Astrocyte (in vitro differentiated cells and primary cell): ENCODE data around the gene MRTFA. TPM values are rescaled to one million over a fixed set of nuclear protein-coding genes. Genes with fewer than 3 reads are reported as not detected.

Experiments
- DNase-seq: peaks from one replicate; pipeline ENCODE4 v3.0.0-alpha.2; 2010; ENCODE audit warnings: low read depth
- FAIRE-seq: peaks from 2 replicates; lab custom pipeline; 2011; peaks lifted over from hg19 to GRCh38; lab: Jason Lieb, UNC
- H2AFZ ChIP-seq: 2 replicates; pipeline ENCODE4 v1.6.0; 2012; ENCODE audit warnings: low read depth, low read length, inconsistent platforms
- H3K27ac ChIP-seq: 2 replicates; pipeline ENCODE4 v1.5.1; 2011; ENCODE audit warnings: low read depth, low read length, inconsistent platforms
- H3K27me3 ChIP-seq: 2 replicates; pipeline ENCODE4 v1.6.0; 2011; ENCODE audit warnings: low read length, inconsistent platforms; ENCODE audit not compliant: insufficient read depth
- H3K36me3 ChIP-seq: 2 replicates; pipeline ENCODE4 v1.5.1; 2011; ENCODE audit warnings: low read length, inconsistent platforms; ENCODE audit not compliant: insufficient read depth
- H3K4me1 ChIP-seq: 2 replicates; pipeline ENCODE4 v1.5.1; 2011; ENCODE audit warnings: low read length, inconsistent platforms; ENCODE audit not compliant: insufficient read depth
- H3K4me2 ChIP-seq: 2 replicates; pipeline ENCODE4 v1.6.0; 2012; ENCODE audit warnings: low read length, inconsistent platforms
- H3K4me3 ChIP-seq: 2 replicates; pipeline ENCODE4 v1.5.1; 2011; ENCODE audit warnings: low read depth, mild to moderate bottlenecking, low read length, inconsistent platforms; ENCODE audit not compliant: insufficient read depth
- H3K79me2 ChIP-seq: 2 replicates; pipeline ENCODE4 v1.6.0; 2012; ENCODE audit warnings: mild to moderate bottlenecking, low read length, inconsistent platforms; ENCODE audit not compliant: insufficient read depth
- H3K9ac ChIP-seq: 2 replicates; pipeline ENCODE4 v1.6.0; 2012; ENCODE audit warnings: mild to moderate bottlenecking, low read length, inconsistent platforms
- H3K9me3 ChIP-seq: 2 replicates; pipeline ENCODE4 v1.5.1; 2012; ENCODE audit warnings: low read depth, mild to moderate bottlenecking, low read length, inconsistent platforms; ENCODE audit not compliant: insufficient read depth
- H4K20me1 ChIP-seq: 2 replicates; pipeline ENCODE4 v1.6.0; 2012; ENCODE audit warnings: low read length, inconsistent platforms; ENCODE audit not compliant: insufficient read depth
- H3K27ac Mint-ChIP-seq: one replicate; pipeline ENCODE4 v1.8.0; 2021; ENCODE audit warnings: mild to moderate bottlenecking, mixed read lengths; ENCODE audit not compliant: unreplicated experiment
- H3K27me3 Mint-ChIP-seq: one replicate; pipeline ENCODE4 v1.8.0; 2021; ENCODE audit warnings: low read depth, mixed read lengths; ENCODE audit not compliant: unreplicated experiment
- H3K36me3 Mint-ChIP-seq: one replicate; pipeline ENCODE4 v1.8.0; 2021; ENCODE audit warnings: low read depth, mixed read lengths; ENCODE audit not compliant: unreplicated experiment
- H3K4me1 Mint-ChIP-seq: one replicate; pipeline ENCODE4 v1.8.0; 2021; ENCODE audit warnings: low read depth, mixed read lengths; ENCODE audit not compliant: unreplicated experiment
- H3K4me3 Mint-ChIP-seq: one replicate; pipeline ENCODE4 v1.8.0; 2021; ENCODE audit warnings: mild to moderate bottlenecking, moderate library complexity, mixed read lengths; ENCODE audit not compliant: unreplicated experiment
- H3K9me3 Mint-ChIP-seq: one replicate; pipeline ENCODE4 v1.8.0; 2021; ENCODE audit warnings: mild to moderate bottlenecking, mixed read lengths; ENCODE audit not compliant: unreplicated experiment
- EZH2 ChIP-seq: IDR thresholded peaks from 2 replicates; pipeline ENCODE4 v1.6.1; 2012; ENCODE audit warnings: mild to moderate bottlenecking, low read length, inconsistent platforms; ENCODE audit not compliant: insufficient read depth
- total RNA-seq: library from RNA; stranded (reverse); gene quantifications from 2 replicates; pipeline ENCODE4 v1.2.1, GENCODE V29; 2021
- TF ChIP-seq, protein P1 (sequence below): IDR thresholded peaks from 2 replicates; pipeline ENCODE4 v1.5.1; 2011; ENCODE audit warnings: low read depth, mild to moderate bottlenecking, inconsistent platforms, low read length, moderate library complexity; ENCODE audit not compliant: insufficient read depth

Gene MRTFA
- total RNA-seq, 1 donor from 2014 or later: 74.3 TPM

DNA sequence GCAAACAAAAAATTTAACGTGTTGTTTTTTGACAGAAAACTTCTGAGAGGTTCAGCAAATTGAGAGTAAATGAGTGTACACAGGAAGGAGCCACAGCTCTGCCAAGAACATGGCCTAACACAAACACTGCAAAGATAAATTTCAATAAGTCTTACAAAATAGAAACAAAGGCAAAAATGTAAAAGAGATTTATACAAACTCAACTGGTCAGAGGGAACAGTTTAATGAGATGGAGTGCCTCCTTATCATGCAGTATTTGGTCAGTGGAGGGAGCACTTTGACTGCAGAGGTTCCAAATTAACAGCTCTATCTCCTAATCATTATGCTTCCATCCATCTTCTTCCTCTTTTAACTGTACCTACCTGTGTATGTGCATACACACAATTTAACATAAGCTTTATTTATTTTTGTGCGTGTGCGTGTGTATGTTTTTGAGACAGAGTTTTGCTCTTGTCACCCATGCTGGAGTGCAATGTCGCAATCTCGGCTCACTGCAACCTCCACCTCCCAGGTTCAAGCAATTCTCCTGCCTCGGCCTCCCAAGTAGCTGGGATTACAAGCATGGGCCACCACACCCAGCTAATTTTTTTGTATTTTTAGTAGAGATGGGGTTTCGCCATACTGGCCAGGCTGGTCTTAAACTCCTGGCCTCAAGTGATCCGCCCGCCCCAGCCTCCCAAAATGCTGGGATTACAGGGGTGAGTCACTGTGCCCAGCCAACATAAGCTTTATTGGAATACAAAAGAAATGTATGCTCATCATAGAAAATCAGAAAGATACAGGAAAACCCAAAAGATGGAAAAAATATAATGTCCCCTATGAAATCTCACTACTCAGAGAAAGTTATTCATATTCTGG is 111.9 kb downstream of the MRTFA start:
- no peak overlapping the region for H3K4me2 ChIP-seq
- peaks cover 88% of the 10 kb centered on the region for H3K79me2 ChIP-seq
- no peaks in the 10 kb centered on the region for H3K27me3 ChIP-seq
- H3K4me3 Mint-ChIP-seq: no peak overlapping the region
- H3K4me1 ChIP-seq: peaks cover 7% of the 10 kb centered on the region
- no peaks in the 10 kb centered on the region for H3K9me3 ChIP-seq
- H3K36me3 Mint-ChIP-seq: peaks cover 10% of the 10 kb centered on the region
- peak overlapping the region; percentile 3 for H3K9ac ChIP-seq
- H3K4me3 ChIP-seq: no peak overlapping the region
- H3K4me1 Mint-ChIP-seq: peaks cover 29% of the 10 kb centered on the region
- no peaks in the 10 kb centered on the region for H3K9me3 Mint-ChIP-seq
- no peak for FAIRE-seq
- no peaks in the 10 kb centered on the region for H3K27me3 Mint-ChIP-seq
- no peak overlapping the region for H2AFZ ChIP-seq
- DNase-seq: no peak
- TF ChIP-seq, protein P1, sequence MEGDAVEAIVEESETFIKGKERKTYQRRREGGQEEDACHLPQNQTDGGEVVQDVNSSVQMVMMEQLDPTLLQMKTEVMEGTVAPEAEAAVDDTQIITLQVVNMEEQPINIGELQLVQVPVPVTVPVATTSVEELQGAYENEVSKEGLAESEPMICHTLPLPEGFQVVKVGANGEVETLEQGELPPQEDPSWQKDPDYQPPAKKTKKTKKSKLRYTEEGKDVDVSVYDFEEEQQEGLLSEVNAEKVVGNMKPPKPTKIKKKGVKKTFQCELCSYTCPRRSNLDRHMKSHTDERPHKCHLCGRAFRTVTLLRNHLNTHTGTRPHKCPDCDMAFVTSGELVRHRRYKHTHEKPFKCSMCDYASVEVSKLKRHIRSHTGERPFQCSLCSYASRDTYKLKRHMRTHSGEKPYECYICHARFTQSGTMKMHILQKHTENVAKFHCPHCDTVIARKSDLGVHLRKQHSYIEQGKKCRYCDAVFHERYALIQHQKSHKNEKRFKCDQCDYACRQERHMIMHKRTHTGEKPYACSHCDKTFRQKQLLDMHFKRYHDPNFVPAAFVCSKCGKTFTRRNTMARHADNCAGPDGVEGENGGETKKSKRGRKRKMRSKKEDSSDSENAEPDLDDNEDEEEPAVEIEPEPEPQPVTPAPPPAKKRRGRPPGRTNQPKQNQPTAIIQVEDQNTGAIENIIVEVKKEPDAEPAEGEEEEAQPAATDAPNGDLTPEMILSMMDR: no peak
- no peak for TF ChIP-seq EZH2
- peaks cover 13% of the 10 kb centered on the region for H4K20me1 ChIP-seq
- H3K27ac ChIP-seq: no peak overlapping the region
- no peaks in the 10 kb centered on the region for H3K36me3 ChIP-seq
- H3K27ac Mint-ChIP-seq: no peak overlapping the region

DNA sequence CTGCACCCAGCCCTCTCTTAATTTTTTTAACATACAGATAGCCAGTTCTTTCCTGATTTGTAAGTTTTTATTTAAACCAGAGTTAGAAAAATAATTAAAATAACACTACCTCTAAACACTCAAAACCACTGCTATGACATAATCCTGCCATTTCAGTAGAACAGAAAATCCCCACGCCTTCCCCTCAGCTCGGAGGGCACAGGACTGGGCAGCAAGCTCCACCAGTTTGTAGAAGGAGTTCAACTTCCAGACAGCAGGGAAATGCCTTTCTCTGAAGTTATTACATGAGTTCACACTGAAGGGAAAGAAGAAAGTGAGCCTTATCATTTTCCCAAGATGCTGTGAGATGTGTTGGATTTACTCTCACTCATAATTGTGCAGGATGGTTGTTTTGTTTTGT is 114.4 kb downstream of the MRTFA start:
- Histone ChIP-seq H3K4me2 (no peak overlapping the region), H2AFZ (no peak overlapping the region), H3K27me3 (no peaks in the 10 kb centered on the region), H4K20me1 (peaks cover 19% of the 10 kb centered on the region), H3K4me3 (no peak overlapping the region), H3K27ac (no peak overlapping the region), H3K9me3 (no peaks in the 10 kb centered on the region), H3K79me2 (peaks cover 99% of the 10 kb centered on the region), H3K4me1 (peaks cover 6% of the 10 kb centered on the region), H3K9ac (no peak overlapping the region), H3K36me3 (peaks cover 8% of the 10 kb centered on the region)
- DNase-seq (no peak), FAIRE-seq (no peak)
- H3K4me1 Mint-ChIP-seq: peaks cover 17% of the 10 kb centered on the region
- no peaks in the 10 kb centered on the region for H3K27me3 Mint-ChIP-seq
- H3K9me3 Mint-ChIP-seq: no peaks in the 10 kb centered on the region
- H3K27ac Mint-ChIP-seq: no peak overlapping the region
- TF ChIP-seq, protein P1: no peak
- TF ChIP-seq EZH2: no peak
- H3K4me3 Mint-ChIP-seq: no peak overlapping the region
- H3K36me3 Mint-ChIP-seq: peaks cover 20% of the 10 kb centered on the region

DNA sequence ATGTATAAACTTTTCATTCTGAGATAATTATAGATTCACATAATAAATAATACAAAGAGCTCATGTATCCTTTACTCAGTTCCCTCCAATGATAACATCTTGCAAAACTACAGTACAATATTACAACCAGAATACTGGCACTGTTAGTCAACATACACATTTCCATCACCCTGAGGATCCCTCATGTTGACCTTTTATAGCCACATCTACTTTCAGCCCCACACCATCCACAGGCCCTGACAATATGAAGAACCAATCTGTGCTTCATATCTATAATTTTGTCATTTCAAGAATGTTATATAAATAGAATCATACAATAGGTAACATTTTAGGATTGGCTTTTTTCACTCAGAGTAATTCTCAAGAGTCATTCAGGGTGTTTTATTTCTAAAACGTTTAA is 115.5 kb downstream of the MRTFA start:
- H3K36me3 Mint-ChIP-seq: peaks cover 18% of the 10 kb centered on the region
- H3K4me1 Mint-ChIP-seq: peaks cover 9% of the 10 kb centered on the region
- Histone ChIP-seq H3K9me3 (no peaks in the 10 kb centered on the region), H3K79me2 (peaks cover 99% of the 10 kb centered on the region), H3K4me3 (no peak overlapping the region), H2AFZ (no peak overlapping the region), H3K36me3 (peaks cover 8% of the 10 kb centered on the region), H3K4me2 (no peak overlapping the region), H4K20me1 (peaks cover 19% of the 10 kb centered on the region), H3K4me1 (peaks cover 7% of the 10 kb centered on the region), H3K27ac (no peak overlapping the region), H3K9ac (no peak overlapping the region), H3K27me3 (no peaks in the 10 kb centered on the region)
- H3K4me3 Mint-ChIP-seq: no peak overlapping the region
- DNase-seq (no peak), FAIRE-seq (no peak)
- H3K27me3 Mint-ChIP-seq: no peaks in the 10 kb centered on the region
- no peaks in the 10 kb centered on the region for H3K9me3 Mint-ChIP-seq
- H3K27ac Mint-ChIP-seq: no peak overlapping the region
- TF ChIP-seq, protein P1: no peak
- no peak for TF ChIP-seq EZH2
